H1 (cell line): ENCODE results near the gene DNAJB11. TPM values are rescaled to one million over a fixed set of nuclear protein-coding genes. Genes with fewer than 3 reads are reported as not detected.

Source experiments
- CBX5 ChIP-seq: fragments of 300-800, 300-1000 bp; sonication (generic); IDR thresholded peaks from 2 replicates; pipeline ENCODE4 v1.7.1; 2016; ENCODE audit warnings: antibody characterized with exemption, low read length, low read depth
- polyA plus RNA-seq, 7 experiments: library from polyadenylated mRNA; depleted of rRNA in 3 of 7; stranded (reverse) in 5 of 7; unstranded in 2 of 7; fragments of >200 nt in 5 of 7; fragments of 200-250 nt in 2 of 7; gene quantifications; 1 replicate in 5 of 7; 2 replicates in 1 of 7; 4 replicates in 1 of 7; pipeline versions ENCODE4 v1.2.1 to v1.2.3, GENCODE V29; 2011 to 2013; ENCODE audit warnings: missing spikeins in 2 of 7, mixed read lengths in 2 of 7
- total RNA-seq: library from RNA; stranded (reverse); fragmentation: NEBNext Ultra II Directional; extraction: Animal tissue kit (Norgen Biotek cat#: 25700); gene quantifications from 2 replicates; pipeline ENCODE4 v1.2.1, GENCODE V29; 2021

Gene DNAJB11
- total and polyA plus RNA-seq, 2 of the 8 experiments (the other 6 are each of a cell fraction or from before 2014, with no cell fraction given): 14.6 to 63.9 TPM

GRCh38 chr3:186617036-186617946 lies 46.8 kb downstream of the DNAJB11 start (continued):
- no peak for TF ChIP-seq CBX5
- TF ChIP-seq, all 59 proteins: peak for 7
